ENCODE measurements around the gene CCL16.

- no peak for TF ChIP-seq POLR2A (IDR thresholded peaks at IDR 0.05; ENCODE audit: low read length)
- no peak for TF ChIP-seq GATA1 (IDR thresholded peaks at IDR 0.05; ENCODE audit: low read depth, low read length)
Observed at GRCh38 chr17:35936063-35936462, 45.2 kb downstream of the CCL16 start.

All from erythroblast (primary cell).